Heart left ventricle (tissue), 16 donors: Measurements from ENCODE around the gene ZNF784. TPM values are rescaled to one million over a fixed set of nuclear protein-coding genes. Genes with fewer than 3 reads are reported as not detected.

Source experiments
- ATAC-seq, 4 donors: fragments of 200-7000 bp; cut with Tn5 transposase; one replicate each; pipeline ENCODE4 v1.9.1; 2020 to 2022; ENCODE audit warnings: moderate library complexity in 4 of 4, mild to moderate bottlenecking in 3 of 4, moderate number of reproducible peaks in 1 of 4
- DNase-seq, 5 donors: peaks; one replicate each; pipeline ENCODE4 v3.0.0-alpha.2; 2020
- H3K27ac ChIP-seq, 12 donors: fragments of 200-600 bp; sonication (generic) in 4 of 12; one replicate each; pipeline versions ENCODE4 v1.5.0 to v1.8.0; 2016 to 2022; ENCODE audit warnings: mild to moderate bottlenecking in 2 of 12
- H3K27me3 ChIP-seq, 9 donors: fragments of 200-600 bp; sonication (generic) in 2 of 9; one replicate each; pipeline versions ENCODE4 v1.5.1 to v1.8.0; 2016 to 2022; ENCODE audit warnings: mild to moderate bottlenecking in 3 of 9
- H3K36me3 ChIP-seq, 9 donors: fragments of 200-600 bp; sonication (generic) in 2 of 9; one replicate each; pipeline versions ENCODE4 v1.5.0 to v1.8.0; 2018 to 2022; ENCODE audit warnings: mild to moderate bottlenecking in 2 of 9
- H3K4me1 ChIP-seq, 12 donors: fragments of 200-600 bp; sonication (generic) in 4 of 12; one replicate each; pipeline versions ENCODE4 v1.5.0 to v1.8.0; 2016 to 2022; ENCODE audit warnings: mild to moderate bottlenecking in 3 of 12
- H3K4me3 ChIP-seq, 12 donors: fragments of 200-600 bp; sonication (generic) in 4 of 12; one replicate each; pipeline versions ENCODE4 v1.5.0 to v1.8.0; 2017 to 2022; ENCODE audit warnings: mild to moderate bottlenecking in 9 of 12, moderate library complexity in 4 of 12
- H3K9me3 ChIP-seq, 12 donors: fragments of 200-600 bp; sonication (generic) in 4 of 12; one replicate each; pipeline versions ENCODE4 v1.5.0 to v1.8.0; 2016 to 2022; ENCODE audit warnings: mild to moderate bottlenecking in 1 of 12
- CTCF ChIP-seq, 12 donors: fragments of 200-600 bp; sonication (generic) in 4 of 12; IDR thresholded peaks; one replicate each; pipeline versions ENCODE4 v1.5.0 to v1.8.0; 2018 to 2022; ENCODE audit warnings: antibody characterized with exemption in 12 of 12, mild to moderate bottlenecking in 5 of 12
- POLR2A ChIP-seq, 2 donors: fragments of 450-650 bp; IDR thresholded peaks; one replicate each; pipeline ENCODE4 v1.6.1; 2017; ENCODE audit warnings: antibody characterized with exemption in 2 of 2, mild to moderate bottlenecking in 2 of 2, moderate library complexity in 2 of 2
- WGBS, 4 donors: extraction: QIAGEN DNeasy Blood & Tissue Kit in 2 of 4; methylation state at CpG; one replicate each; pipeline versions ENCODE4 v1.1.5 to v1.1.7; 2013 to 2018; 5-methylcytosine and 5-hydroxymethylcytosine counted together
- intact Hi-C, 10 donors: fragments of 100-400 bp; cut with DNase I; formaldehyde crosslinking; loops; one replicate each; pipeline versions ENCODE4 v1.11.1 to v1.14.2; 2022
- polyA plus RNA-seq, 2 donors: library from polyadenylated mRNA; stranded (reverse); fragments of 200-250 nt; gene quantifications; one replicate each; pipeline ENCODE4 v1.2.3, GENCODE V29; 2013
- total RNA-seq, 9 donors: library from RNA; depleted of rRNA in 2 of 9; stranded (reverse); fragments of >200 nt in 2 of 9; fragmentation: NEBNext Ultra II Directional in 3 of 9; extraction: Animal tissue kit (Norgen Biotek cat#: 25700) in 3 of 9; gene quantifications; one replicate each; pipeline versions ENCODE4 v1.1.0 to v1.2.4, GENCODE V29; 2016 to 2023
- donor health status: ischemic (EF 13 %, LVEDD 7.1; RV severe dilation, severe dysfunction).
- donor health status: healthy with polysubstance abuse.
- donor health status: DM: no; HTN: yes; CAD: no.
- donor health status: DM: no; HTN: no; CAD: no.
- donor health status: ischemic (EF 25% LVEDD 6.9; RV normal size, moderate dysfunction).
- donor health status: ischemic (EF 25% LVEDD 5.7; RV mildly dilated, moderate dysfunction).
- donor health status: healthy.
- donor health status: DM: yes; HTN: yes; CAD: no.
- donor health status: ischemic (EF 35%, LVEDD 5.7; RV mildly dilated, moderate dysfunction).
- donor health status: nonischemic (EF 11% LVEDD 7.7; RV severe dilation, severe dysfunction).
- donor health status: DM: yes; HTN: yes; CAD: no.
- donor health status: PGD.
- donor health status: ischemic (EF 29% LVEDD 5.4; RV normal size, mild dysfunction).
- donor health status: nonischemic (EF 23%, LVEDD 6.1; RV moderate dilation, normal function).

The ZNF784 gene
- total and polyA plus RNA-seq, 11 donors = 6.7 to 15.8 (median 9.2) TPM

- Histone ChIP-seq H3K4me1 (peaks cover 10 to 53% (median 39%) of the 10 kb centered on the region in 12 donors), H3K27ac (peak overlapping the region in 11 of 12 donors; percentile 77 to 93 (median 88)), H3K27me3 (no peaks in the 10 kb centered on the region), H3K36me3 (peaks cover 0 to 19% (median 13%) of the 10 kb centered on the region in 9 donors), H3K4me3 (peak overlapping the region in 11 of 12 donors; percentile 68 to 96 (median 86)), H3K9me3 (no peaks in the 10 kb centered on the region)
- intact Hi-C loops = no loop called here
- WGBS, 4 donors = 41 to 43% (median 42%) methylated on average over 14 of the region's 14 CpGs
- TF ChIP-seq CTCF (IDR thresholded peaks at IDR 0.05) = no peak
- TF ChIP-seq POLR2A (IDR thresholded peaks at IDR 0.05) = no peak
- no peak for DNase-seq
- no peak for ATAC-seq
Measured at GRCh38 chr19:55646889-55647731, 22.7 kb upstream of the ZNF784 start.

- Histone ChIP-seq H3K9me3 (no peaks in the 10 kb centered on the region), H3K36me3 (peaks cover 0 to 17% (median 13%) of the 10 kb centered on the region in 9 donors), H3K4me3 (no peak overlapping the region), H3K27me3 (no peaks in the 10 kb centered on the region), H3K27ac (no peak overlapping the region), H3K4me1 (peaks cover 10 to 65% (median 44%) of the 10 kb centered on the region in 12 donors)
- 67 to 73% (median 69%) methylated on average over 5 of the region's 5 CpGs for WGBS, 4 donors
- ATAC-seq (no peak), DNase-seq (no peak)
- no peak for TF ChIP-seq POLR2A (IDR thresholded peaks at IDR 0.05)
- no peak for TF ChIP-seq CTCF (IDR thresholded peaks at IDR 0.05)
- intact Hi-C loops = no loop called here
Measured at GRCh38 chr19:55645512-55645881, 21.1 kb upstream of the ZNF784 start.

- Histone ChIP-seq H3K4me3 (peak overlapping the region in 5 of 12 donors; percentile 78 to 98 (median 86)), H3K4me1 (peaks cover 14 to 70% (median 49%) of the 10 kb centered on the region in 12 donors)
- intact Hi-C loops = no loop called here
Measured at GRCh38 chr19:55644842-55645511, 20.6 kb upstream of the ZNF784 start.

More at GRCh38 chr19:55644842-55645511, 20.6 kb upstream of the ZNF784 start:
- no peaks in the 10 kb centered on the region for H3K27me3 ChIP-seq
- ATAC-seq = no peak
- H3K36me3 ChIP-seq = peaks cover 0 to 15% (median 13%) of the 10 kb centered on the region in 9 donors
- no peak overlapping the region for H3K27ac ChIP-seq
- 89 to 91% (median 90%) methylated on average over 27 to 28 of the region's 28 CpGs for WGBS, 4 donors
- H3K9me3 ChIP-seq = no peaks in the 10 kb centered on the region
- DNase-seq = no peak
- no peak for TF ChIP-seq CTCF (IDR thresholded peaks at IDR 0.05)
- no peak for TF ChIP-seq POLR2A (IDR thresholded peaks at IDR 0.05)
